ENCODE data around the gene FOXP1. TPM values are rescaled to one million over a fixed set of nuclear protein-coding genes. Genes with fewer than 3 reads are reported as not detected.

FOXP1 gene
- total and polyA plus RNA-seq, 2 donors (not counting 1 experiment from before 2014, with no cell fraction given) = 70.3 to 101 TPM

GRCh38 chr3:71111784-71112440, 471.6 kb downstream of the FOXP1 start:
- H3K9ac ChIP-seq (ENCODE audit: insufficient read depth, low read length) = no peak overlapping the region
- H3K4me2 ChIP-seq (ENCODE audit: extremely low read depth, insufficient read depth, low read length) = peak overlapping the region; percentile 38
- no peak overlapping the region for H2AFZ ChIP-seq (ENCODE audit: low read length)
- no peak for TF ChIP-seq EZH2 (IDR thresholded peaks at IDR 0.05; ENCODE audit: low read length, missing control alignments)
- TF ChIP-seq CTCF (conservative IDR thresholded peaks at IDR 0.05 in 1 of 2, IDR thresholded peaks at IDR 0.05 in 1 of 2; ENCODE audit: low read depth in 1 of 2, low read length in 2 of 2) = no peak
- H3K79me2 ChIP-seq (ENCODE audit: control insufficient read depth, insufficient read depth, low read length) = peaks cover 47% of the 10 kb centered on the region
- H4K20me1 ChIP-seq (ENCODE audit: control insufficient read depth, extremely low read depth, insufficient read depth, low read length) = no peaks in the 10 kb centered on the region
- peak; percentile 90 to 93 for DNase-seq (ENCODE audit: low read depth in 2 of 2)
- H3K27me3 ChIP-seq (ENCODE audit: control insufficient read depth, insufficient read depth, low read length) = no peaks in the 10 kb centered on the region
- H3K27ac ChIP-seq (ENCODE audit: insufficient read depth, low read length) = peak overlapping the region; percentile 81
- peaks cover 33% of the 10 kb centered on the region for H3K4me1 ChIP-seq (ENCODE audit: control insufficient read depth, extremely low read depth, insufficient read depth, low read length)
- no peaks in the 10 kb centered on the region for H3K9me3 ChIP-seq (ENCODE audit: control insufficient read depth, insufficient read depth, low read depth, low read length)
- peak overlapping the region in 3 of 4 experiments; percentile 13 to 40 (median 34) for H3K4me3 ChIP-seq (replicated peaks in 1 of 4; ENCODE audit: control extremely low read depth in 1 of 4, insufficient read depth in 1 of 4, low read depth in 3 of 4, low read length in 4 of 4)
- H3K36me3 ChIP-seq (ENCODE audit: control insufficient read depth, insufficient read depth, low read length) = no peaks in the 10 kb centered on the region

GRCh38 chr3:71110385-71111222, 472.9 kb downstream of the FOXP1 start:
- no peaks in the 10 kb centered on the region for H3K9me3 ChIP-seq (ENCODE audit: control insufficient read depth, insufficient read depth, low read depth, low read length)
- H3K27me3 ChIP-seq (ENCODE audit: control insufficient read depth, insufficient read depth, low read length) = no peaks in the 10 kb centered on the region
- H3K36me3 ChIP-seq (ENCODE audit: control insufficient read depth, insufficient read depth, low read length) = no peaks in the 10 kb centered on the region
- no peak overlapping the region for H3K9ac ChIP-seq (ENCODE audit: insufficient read depth, low read length)
- H2AFZ ChIP-seq (ENCODE audit: low read length) = no peak overlapping the region
- peaks cover 49% of the 10 kb centered on the region for H3K79me2 ChIP-seq (ENCODE audit: control insufficient read depth, insufficient read depth, low read length)
- TF ChIP-seq EZH2 (IDR thresholded peaks at IDR 0.05; ENCODE audit: low read length, missing control alignments) (no peak), CTCF (conservative IDR thresholded peaks at IDR 0.05 in 1 of 2, IDR thresholded peaks at IDR 0.05 in 1 of 2; ENCODE audit: low read depth in 1 of 2, low read length in 2 of 2) (no peak)
- H3K4me2 ChIP-seq (ENCODE audit: extremely low read depth, insufficient read depth, low read length) = no peak overlapping the region
- peak overlapping the region; percentile 81 for H3K27ac ChIP-seq (ENCODE audit: insufficient read depth, low read length)
- no peaks in the 10 kb centered on the region for H4K20me1 ChIP-seq (ENCODE audit: control insufficient read depth, extremely low read depth, insufficient read depth, low read length)
- H3K4me1 ChIP-seq (ENCODE audit: control insufficient read depth, extremely low read depth, insufficient read depth, low read length) = peaks cover 32% of the 10 kb centered on the region
- H3K4me3 ChIP-seq (replicated peaks in 1 of 4; ENCODE audit: control extremely low read depth in 1 of 4, insufficient read depth in 1 of 4, low read depth in 3 of 4, low read length in 4 of 4) = no peak overlapping the region
- DNase-seq (ENCODE audit: low read depth in 2 of 2) = no peak

- Histone ChIP-seq H2AFZ (ENCODE audit: low read length) (no peak overlapping the region), H3K4me2 (ENCODE audit: extremely low read depth, insufficient read depth, low read length) (peak overlapping the region; percentile 88), H3K36me3 (ENCODE audit: control insufficient read depth, insufficient read depth, low read length) (no peaks in the 10 kb centered on the region), H3K79me2 (ENCODE audit: control insufficient read depth, insufficient read depth, low read length) (peaks cover 54% of the 10 kb centered on the region), H3K9ac (ENCODE audit: insufficient read depth, low read length) (peak overlapping the region; percentile 33), H3K27ac (ENCODE audit: insufficient read depth, low read length) (peak overlapping the region; percentile 81), H3K4me1 (ENCODE audit: control insufficient read depth, extremely low read depth, insufficient read depth, low read length) (peaks cover 36% of the 10 kb centered on the region), H3K9me3 (ENCODE audit: control insufficient read depth, insufficient read depth, low read depth, low read length) (no peaks in the 10 kb centered on the region), H3K27me3 (ENCODE audit: control insufficient read depth, insufficient read depth, low read length) (no peaks in the 10 kb centered on the region), H4K20me1 (ENCODE audit: control insufficient read depth, extremely low read depth, insufficient read depth, low read length) (no peaks in the 10 kb centered on the region), H3K4me3 (replicated peaks in 1 of 4; ENCODE audit: control extremely low read depth in 1 of 4, insufficient read depth in 1 of 4, low read depth in 3 of 4, low read length in 4 of 4) (peak overlapping the region in 2 of 4 experiments; percentile 37 to 43)
- no peak for DNase-seq (ENCODE audit: low read depth in 2 of 2)
- TF ChIP-seq CTCF (conservative IDR thresholded peaks at IDR 0.05 in 1 of 2, IDR thresholded peaks at IDR 0.05 in 1 of 2; ENCODE audit: low read depth in 1 of 2, low read length in 2 of 2) (no peak), EZH2 (IDR thresholded peaks at IDR 0.05; ENCODE audit: low read length, missing control alignments) (no peak)
Measured at GRCh38 chr3:71109977-71110285, 473.6 kb downstream of the FOXP1 start.

Measured in fibroblast of lung (primary cell).